ENCODE results near the gene P2RY14.

Gene P2RY14

DNA sequence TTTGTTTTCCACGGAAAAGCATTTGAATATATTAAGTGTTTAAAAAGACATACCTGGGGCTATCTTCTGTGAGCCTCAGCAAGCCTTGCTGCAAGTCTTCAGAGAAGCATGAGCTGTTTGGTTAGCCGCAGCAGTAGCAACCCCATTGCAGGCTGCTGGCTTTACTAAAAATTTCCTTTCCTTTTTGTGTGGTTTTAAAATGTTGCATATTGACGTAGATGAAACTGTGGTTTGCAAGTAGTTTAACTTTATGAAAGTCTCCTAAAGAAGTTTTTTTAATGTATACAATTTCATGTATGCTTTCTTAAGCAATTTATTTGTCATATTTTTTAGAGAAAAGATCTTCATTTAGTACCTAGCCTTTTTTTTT is 75.3 kb downstream of the P2RY14 start, which contains the start of gene GPR171:
Gene GPR171, minus strand, starts transcription at position 166 of the 370 bp plus-strand sequence. CDS start 3,830 bp downstream, outside the sequence.
- no peaks in the 10 kb centered on the region for H3K27me3 ChIP-seq (ENCODE audit: insufficient read depth, low read length)
- H3K79me2 ChIP-seq (ENCODE audit: control insufficient read depth, insufficient read depth, low read length, unreplicated experiment): no peaks in the 10 kb centered on the region
- H3K4me3 ChIP-seq (ENCODE audit: low read depth, low read length): no peak within 1 kb of the TSS
- no peak within 1 kb of the TSS for H3K27ac ChIP-seq (ENCODE audit: low read depth, low read length)
- H2AFZ ChIP-seq (ENCODE audit: low read length, unreplicated experiment): no peak within 1 kb of the TSS
- H3K36me3 ChIP-seq (ENCODE audit: insufficient read depth, low read length): no peaks in the 10 kb centered on the region
- H3K4me1 ChIP-seq (ENCODE audit: control insufficient read depth, insufficient read depth, low read length, unreplicated experiment): no peaks in the 10 kb centered on the region

DNA sequence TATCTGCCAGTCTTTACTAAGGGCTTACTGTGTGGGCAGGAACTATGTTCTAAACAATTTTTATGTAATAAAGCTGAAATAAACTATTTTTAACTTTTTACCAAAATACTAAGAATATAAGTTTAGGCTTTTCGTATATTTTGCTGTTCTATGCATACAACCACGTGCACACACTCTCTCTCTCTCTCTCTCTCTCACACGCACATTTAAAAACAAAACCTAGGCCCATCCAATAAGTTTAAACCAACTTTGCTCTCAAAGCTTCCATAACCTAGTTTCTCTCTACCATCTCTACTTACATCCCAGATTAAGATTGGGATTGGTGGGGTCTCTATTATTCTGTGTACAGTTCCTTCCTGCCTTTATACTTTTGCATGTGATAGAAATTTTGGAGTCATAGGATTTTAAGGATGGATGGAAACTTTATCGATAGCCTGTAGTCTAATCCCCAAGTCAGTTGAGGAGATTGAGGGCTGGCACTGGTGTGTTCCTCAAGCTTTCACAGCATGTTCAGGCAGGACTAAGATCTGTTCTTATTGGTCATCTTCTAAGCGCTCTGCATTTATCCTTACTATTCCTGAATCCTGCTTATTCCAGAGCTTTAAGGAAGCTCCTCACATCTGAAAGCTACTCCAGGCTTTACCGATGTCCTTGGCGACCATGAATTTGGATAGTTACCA is 77.2 kb downstream of the P2RY14 start:
- Histone ChIP-seq H3K4me1 (ENCODE audit: control insufficient read depth, insufficient read depth, low read length, unreplicated experiment) (no peaks in the 10 kb centered on the region), H3K79me2 (ENCODE audit: control insufficient read depth, insufficient read depth, low read length, unreplicated experiment) (no peaks in the 10 kb centered on the region), H3K36me3 (ENCODE audit: insufficient read depth, low read length) (no peaks in the 10 kb centered on the region), H2AFZ (ENCODE audit: low read length, unreplicated experiment) (no peak overlapping the region), H3K27ac (ENCODE audit: low read depth, low read length) (no peak overlapping the region), H3K4me3 (ENCODE audit: low read depth, low read length) (no peak overlapping the region), H3K27me3 (ENCODE audit: insufficient read depth, low read length) (no peaks in the 10 kb centered on the region)

DNA sequence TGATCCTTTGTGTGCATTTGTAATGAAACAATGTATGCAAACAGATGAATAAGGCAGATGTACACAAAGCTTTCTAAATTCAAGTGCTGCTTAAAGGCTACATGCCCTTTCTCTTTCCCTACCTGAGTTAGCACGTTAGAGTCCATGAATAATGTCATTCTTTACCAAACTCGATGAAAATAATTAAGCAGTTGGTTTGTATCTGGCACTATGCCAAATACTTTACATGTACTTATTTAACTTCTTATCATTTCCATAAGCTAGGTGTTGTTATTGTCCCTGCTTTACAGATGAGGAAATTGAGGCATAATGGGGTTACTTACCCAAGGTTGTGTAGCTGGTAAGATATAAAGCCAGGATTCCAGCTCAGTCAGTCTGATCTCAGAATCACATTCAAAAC is 77.8 kb downstream of the P2RY14 start:
- Histone ChIP-seq H3K79me2 (ENCODE audit: control insufficient read depth, insufficient read depth, low read length, unreplicated experiment) (no peaks in the 10 kb centered on the region), H3K27me3 (ENCODE audit: insufficient read depth, low read length) (no peaks in the 10 kb centered on the region), H2AFZ (ENCODE audit: low read length, unreplicated experiment) (no peak overlapping the region), H3K36me3 (ENCODE audit: insufficient read depth, low read length) (no peaks in the 10 kb centered on the region), H3K27ac (ENCODE audit: low read depth, low read length) (no peak overlapping the region), H3K4me1 (ENCODE audit: control insufficient read depth, insufficient read depth, low read length, unreplicated experiment) (no peaks in the 10 kb centered on the region), H3K4me3 (ENCODE audit: low read depth, low read length) (no peak overlapping the region)

DNA sequence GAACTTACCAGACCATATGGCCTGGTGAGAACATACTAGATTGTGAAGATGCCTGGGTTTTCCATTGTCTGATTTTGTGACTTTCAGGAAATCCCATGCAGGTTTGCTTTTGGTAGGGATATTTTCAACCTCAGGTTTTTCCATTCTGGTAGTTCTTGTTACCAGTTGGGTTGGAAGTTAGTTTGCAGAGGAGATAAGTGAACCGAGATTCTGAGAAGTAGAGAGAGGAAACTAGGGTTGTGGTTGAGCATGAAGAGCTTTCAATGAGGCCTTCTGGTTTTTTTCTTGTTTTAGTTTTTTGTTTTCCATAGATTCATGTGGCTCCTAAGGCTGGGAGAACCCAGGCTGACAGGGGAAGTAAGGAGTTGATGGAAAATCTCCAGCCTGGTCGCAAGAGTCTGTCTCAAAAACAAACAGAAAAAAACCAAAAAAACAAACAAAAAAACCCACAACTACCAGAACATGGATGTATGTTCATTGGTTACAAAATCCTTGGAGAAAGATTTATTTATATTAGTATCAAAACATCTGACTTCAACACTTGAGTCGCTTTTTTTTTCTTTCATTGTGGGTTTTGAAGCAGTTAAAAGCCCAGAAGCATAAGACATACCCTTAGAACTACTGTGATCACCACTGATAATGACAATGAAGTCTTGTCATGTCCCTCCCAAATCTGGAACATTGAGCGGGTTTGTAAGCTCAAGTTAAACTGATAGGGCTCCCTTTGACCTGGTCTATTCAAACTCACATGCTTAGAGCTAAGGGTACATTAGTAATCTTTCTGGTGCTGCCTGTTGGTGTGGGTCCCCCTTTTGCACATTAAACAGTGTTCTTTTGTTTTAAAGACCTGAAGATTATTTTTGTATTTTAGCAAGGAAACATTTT is 78.5 kb downstream of the P2RY14 start:
- Histone ChIP-seq H3K79me2 (ENCODE audit: control insufficient read depth, insufficient read depth, low read length, unreplicated experiment) (no peaks in the 10 kb centered on the region), H3K27me3 (ENCODE audit: insufficient read depth, low read length) (no peaks in the 10 kb centered on the region), H2AFZ (ENCODE audit: low read length, unreplicated experiment) (no peak overlapping the region), H3K4me3 (ENCODE audit: low read depth, low read length) (no peak overlapping the region), H3K36me3 (ENCODE audit: insufficient read depth, low read length) (no peaks in the 10 kb centered on the region), H3K4me1 (ENCODE audit: control insufficient read depth, insufficient read depth, low read length, unreplicated experiment) (no peaks in the 10 kb centered on the region), H3K27ac (ENCODE audit: low read depth, low read length) (no peak overlapping the region)

DNA sequence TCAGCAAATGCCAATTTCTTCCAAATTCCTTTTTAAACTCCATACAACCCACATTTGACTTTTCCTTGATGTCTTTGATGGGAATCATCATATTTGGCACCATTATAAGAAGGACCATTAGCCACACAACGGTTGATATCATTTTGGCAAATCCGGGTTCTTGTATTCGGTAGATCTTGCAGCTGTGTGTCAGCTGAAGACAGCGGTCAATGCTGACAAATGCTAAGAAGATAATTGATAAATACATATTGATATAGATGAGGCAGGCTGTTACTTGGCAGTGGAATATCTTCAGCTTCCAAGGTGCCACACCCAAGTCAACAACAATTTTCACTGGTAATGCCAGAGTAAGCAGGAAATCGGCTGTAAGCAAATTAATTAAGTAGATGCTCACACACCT is 79.5 kb downstream of the P2RY14 start:
- Histone ChIP-seq H3K27ac (ENCODE audit: low read depth, low read length) (no peak overlapping the region), H3K27me3 (ENCODE audit: insufficient read depth, low read length) (no peaks in the 10 kb centered on the region), H3K4me1 (ENCODE audit: control insufficient read depth, insufficient read depth, low read length, unreplicated experiment) (no peaks in the 10 kb centered on the region), H3K4me3 (ENCODE audit: low read depth, low read length) (no peak overlapping the region), H2AFZ (ENCODE audit: low read length, unreplicated experiment) (no peak overlapping the region), H3K36me3 (ENCODE audit: insufficient read depth, low read length) (no peaks in the 10 kb centered on the region), H3K79me2 (ENCODE audit: control insufficient read depth, insufficient read depth, low read length, unreplicated experiment) (no peaks in the 10 kb centered on the region)

DNA sequence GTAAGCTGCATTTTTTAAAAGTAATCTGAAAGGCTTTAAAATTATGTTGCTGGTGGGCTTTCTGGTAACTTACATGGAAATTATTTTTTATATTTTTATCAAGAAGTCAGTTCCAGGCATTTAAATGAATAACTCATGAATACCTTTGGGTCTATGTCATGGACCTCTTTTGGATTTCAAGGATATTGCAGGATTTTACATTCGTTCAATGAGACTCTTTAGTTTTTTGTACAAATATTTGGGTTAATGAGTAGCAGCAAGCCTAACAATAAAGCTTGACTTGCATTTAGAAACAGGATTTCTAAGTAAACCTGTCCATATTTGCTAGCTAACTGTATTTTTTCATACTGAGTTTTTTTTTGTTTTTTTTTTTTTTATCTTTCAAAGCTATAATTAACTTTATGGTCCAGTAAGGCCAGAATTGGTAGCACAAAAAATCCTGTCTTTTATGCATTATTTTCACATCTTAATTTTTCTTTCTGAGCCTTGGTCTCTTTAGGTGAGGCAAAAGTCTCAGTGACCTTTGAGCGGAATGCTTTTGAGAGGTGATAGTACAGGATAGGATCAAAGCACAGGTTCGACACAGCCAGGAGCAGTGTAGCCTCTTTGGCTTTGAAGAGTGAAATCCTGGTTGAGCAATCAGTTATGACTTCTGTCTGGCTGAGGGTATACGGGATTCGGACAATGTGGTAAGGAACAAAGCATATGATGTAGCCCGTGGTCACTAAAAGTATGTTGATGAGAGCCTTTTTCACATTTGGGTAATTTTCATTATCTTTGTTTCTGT is 80.2 kb downstream of the P2RY14 start:
- H3K4me1 ChIP-seq (ENCODE audit: control insufficient read depth, insufficient read depth, low read length, unreplicated experiment): no peaks in the 10 kb centered on the region
- no peaks in the 10 kb centered on the region for H3K79me2 ChIP-seq (ENCODE audit: control insufficient read depth, insufficient read depth, low read length, unreplicated experiment)
- no peak overlapping the region for H3K4me3 ChIP-seq (ENCODE audit: low read depth, low read length)
- H3K27me3 ChIP-seq (ENCODE audit: insufficient read depth, low read length): no peaks in the 10 kb centered on the region
- no peaks in the 10 kb centered on the region for H3K36me3 ChIP-seq (ENCODE audit: insufficient read depth, low read length)
- no peak overlapping the region for H3K27ac ChIP-seq (ENCODE audit: low read depth, low read length)
- no peak overlapping the region for H2AFZ ChIP-seq (ENCODE audit: low read length, unreplicated experiment)

DNA sequence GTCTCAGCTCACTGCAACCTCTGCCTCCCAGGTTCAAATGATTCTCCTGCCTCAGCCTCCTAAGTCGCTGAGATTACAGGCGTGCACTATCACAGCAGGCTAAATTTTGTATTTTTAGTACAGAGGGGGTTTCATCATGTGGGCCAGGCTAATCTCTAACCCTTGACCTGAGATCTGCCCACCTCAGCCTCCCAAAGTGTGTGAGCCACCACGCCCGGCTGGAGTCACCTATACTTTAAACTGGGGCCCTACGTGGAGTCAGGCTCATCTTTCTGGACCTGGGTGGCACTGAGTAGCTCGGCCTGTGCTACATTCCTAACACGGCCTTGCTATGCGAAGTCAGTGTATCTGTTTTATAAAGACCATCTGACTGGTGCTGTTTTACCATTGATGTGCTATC is 81.1 kb downstream of the P2RY14 start:
- no peaks in the 10 kb centered on the region for H3K27me3 ChIP-seq (ENCODE audit: insufficient read depth, low read length)
- no peak overlapping the region for H3K27ac ChIP-seq (ENCODE audit: low read depth, low read length)
- no peaks in the 10 kb centered on the region for H3K36me3 ChIP-seq (ENCODE audit: insufficient read depth, low read length)
- no peaks in the 10 kb centered on the region for H3K79me2 ChIP-seq (ENCODE audit: control insufficient read depth, insufficient read depth, low read length, unreplicated experiment)
- H3K4me1 ChIP-seq (ENCODE audit: control insufficient read depth, insufficient read depth, low read length, unreplicated experiment): no peaks in the 10 kb centered on the region
- no peak overlapping the region for H3K4me3 ChIP-seq (ENCODE audit: low read depth, low read length)
- no peak overlapping the region for H2AFZ ChIP-seq (ENCODE audit: low read length, unreplicated experiment)

DNA sequence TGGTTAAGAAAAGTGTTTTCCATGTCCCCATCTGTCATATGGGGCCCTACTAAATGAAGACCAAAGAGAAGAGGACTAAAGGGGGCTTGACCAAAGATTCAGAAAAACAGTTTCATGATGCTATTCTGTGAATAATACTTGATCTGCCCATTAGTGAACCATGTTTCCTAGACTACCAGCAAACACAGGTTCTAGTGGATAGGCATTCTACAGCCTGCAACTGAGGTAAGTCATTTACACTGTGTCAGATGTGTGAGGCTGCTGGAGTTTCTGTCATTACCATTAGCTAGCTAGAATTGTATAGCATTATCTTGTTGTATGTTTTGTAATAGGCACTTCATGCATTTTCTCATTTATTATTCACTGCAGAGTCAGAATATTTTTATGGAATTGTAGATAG is 81.9 kb downstream of the P2RY14 start:
- H3K27me3 ChIP-seq (ENCODE audit: insufficient read depth, low read length): no peaks in the 10 kb centered on the region
- H3K4me3 ChIP-seq (ENCODE audit: low read depth, low read length): no peak overlapping the region
- H3K36me3 ChIP-seq (ENCODE audit: insufficient read depth, low read length): no peaks in the 10 kb centered on the region
- no peak overlapping the region for H2AFZ ChIP-seq (ENCODE audit: low read length, unreplicated experiment)
- no peaks in the 10 kb centered on the region for H3K4me1 ChIP-seq (ENCODE audit: control insufficient read depth, insufficient read depth, low read length, unreplicated experiment)
- no peaks in the 10 kb centered on the region for H3K79me2 ChIP-seq (ENCODE audit: control insufficient read depth, insufficient read depth, low read length, unreplicated experiment)
- H3K27ac ChIP-seq (ENCODE audit: low read depth, low read length): no peak overlapping the region

DNA sequence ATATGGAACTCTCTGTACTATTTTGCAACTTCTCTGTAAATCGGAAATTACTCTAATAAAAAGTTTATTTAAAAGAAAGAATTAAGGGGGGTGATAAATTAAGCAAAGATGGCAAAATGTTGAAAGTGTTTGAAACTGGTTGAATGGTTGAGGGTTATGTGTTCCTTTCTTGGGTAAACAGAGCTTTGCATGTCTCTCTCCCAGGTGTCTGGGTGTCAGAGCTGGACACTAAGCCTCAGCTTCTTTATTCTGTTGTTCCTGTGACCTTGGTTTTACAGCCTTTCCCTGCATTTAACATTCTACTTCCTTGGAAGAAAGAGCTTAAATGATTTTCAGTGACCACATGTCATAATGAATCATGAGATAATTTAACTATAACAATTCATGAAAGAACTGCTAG is 82.5 kb downstream of the P2RY14 start:
- Histone ChIP-seq H3K4me3 (ENCODE audit: low read depth, low read length) (no peak overlapping the region), H3K27me3 (ENCODE audit: insufficient read depth, low read length) (no peaks in the 10 kb centered on the region), H3K79me2 (ENCODE audit: control insufficient read depth, insufficient read depth, low read length, unreplicated experiment) (no peaks in the 10 kb centered on the region), H2AFZ (ENCODE audit: low read length, unreplicated experiment) (no peak overlapping the region), H3K36me3 (ENCODE audit: insufficient read depth, low read length) (no peaks in the 10 kb centered on the region), H3K4me1 (ENCODE audit: control insufficient read depth, insufficient read depth, low read length, unreplicated experiment) (no peaks in the 10 kb centered on the region), H3K27ac (ENCODE audit: low read depth, low read length) (no peak overlapping the region)

DNA sequence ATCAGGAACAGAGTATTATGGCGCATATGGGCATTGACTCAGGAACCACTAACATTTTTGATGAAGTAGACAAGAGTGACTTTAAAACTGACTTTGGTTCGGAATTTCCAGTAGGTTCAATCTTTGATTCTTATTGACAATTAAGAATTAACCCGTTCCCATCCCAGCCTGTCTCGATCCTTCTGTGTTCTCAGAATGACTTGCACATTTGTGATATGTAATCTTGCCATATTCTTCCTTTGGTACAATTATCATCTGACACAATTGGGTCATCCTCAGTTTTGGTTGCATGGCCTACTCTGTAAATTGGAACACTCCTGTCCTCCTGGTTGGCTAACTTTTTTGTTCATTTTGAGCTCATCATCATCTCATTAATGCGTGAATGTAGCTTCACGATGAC is 85.8 kb downstream of the P2RY14 start:
- Histone ChIP-seq H3K4me3 (ENCODE audit: low read depth, low read length) (no peak overlapping the region), H3K79me2 (ENCODE audit: control insufficient read depth, insufficient read depth, low read length, unreplicated experiment) (no peaks in the 10 kb centered on the region), H3K36me3 (ENCODE audit: insufficient read depth, low read length) (no peaks in the 10 kb centered on the region), H3K27ac (ENCODE audit: low read depth, low read length) (no peak overlapping the region), H3K27me3 (ENCODE audit: insufficient read depth, low read length) (no peaks in the 10 kb centered on the region), H3K4me1 (ENCODE audit: control insufficient read depth, insufficient read depth, low read length, unreplicated experiment) (no peaks in the 10 kb centered on the region), H2AFZ (ENCODE audit: low read length, unreplicated experiment) (no peak overlapping the region)
